PC-9 (cell line): ENCODE results near the gene CYBA.

Source experiments
- EZH2 ChIP-seq: fragments of 200-600 bp; sonication (generic); IDR thresholded peaks from 2 replicates; pipeline ENCODE4 v1.8.0; 2017; ENCODE audit warnings: antibody characterized with exemption, low read depth
- TF ChIP-seq, protein P1 (sequence below): fragments of 200-600 bp; sonication (generic); conservative IDR thresholded peaks from 2 replicates; pipeline ENCODE4 v1.6.1; 2017; ENCODE audit warnings: mixed run types, antibody characterized with exemption, mild to moderate bottlenecking, moderate library complexity

DNA sequence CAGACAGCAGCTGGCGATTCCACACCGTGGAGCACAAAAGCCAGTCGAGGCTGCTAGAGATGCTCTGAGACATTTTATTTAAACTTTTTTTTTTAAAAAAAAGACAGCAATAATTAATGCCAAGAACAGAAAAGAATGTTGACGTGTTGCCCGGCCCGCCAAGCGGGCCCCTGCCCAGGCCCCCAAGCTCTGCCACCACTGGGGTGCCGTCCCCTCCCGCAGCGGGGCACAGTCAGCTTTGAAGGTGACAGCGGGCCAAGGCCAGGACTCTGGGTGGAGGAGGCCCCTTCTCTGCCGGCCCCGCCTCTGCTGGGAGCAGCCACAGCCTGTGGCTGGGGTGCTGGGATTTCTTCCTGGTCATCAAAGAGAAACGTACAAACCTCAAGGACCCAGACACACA lies 45.6 kb upstream of the CYBA start:
- TF ChIP-seq, protein P1, sequence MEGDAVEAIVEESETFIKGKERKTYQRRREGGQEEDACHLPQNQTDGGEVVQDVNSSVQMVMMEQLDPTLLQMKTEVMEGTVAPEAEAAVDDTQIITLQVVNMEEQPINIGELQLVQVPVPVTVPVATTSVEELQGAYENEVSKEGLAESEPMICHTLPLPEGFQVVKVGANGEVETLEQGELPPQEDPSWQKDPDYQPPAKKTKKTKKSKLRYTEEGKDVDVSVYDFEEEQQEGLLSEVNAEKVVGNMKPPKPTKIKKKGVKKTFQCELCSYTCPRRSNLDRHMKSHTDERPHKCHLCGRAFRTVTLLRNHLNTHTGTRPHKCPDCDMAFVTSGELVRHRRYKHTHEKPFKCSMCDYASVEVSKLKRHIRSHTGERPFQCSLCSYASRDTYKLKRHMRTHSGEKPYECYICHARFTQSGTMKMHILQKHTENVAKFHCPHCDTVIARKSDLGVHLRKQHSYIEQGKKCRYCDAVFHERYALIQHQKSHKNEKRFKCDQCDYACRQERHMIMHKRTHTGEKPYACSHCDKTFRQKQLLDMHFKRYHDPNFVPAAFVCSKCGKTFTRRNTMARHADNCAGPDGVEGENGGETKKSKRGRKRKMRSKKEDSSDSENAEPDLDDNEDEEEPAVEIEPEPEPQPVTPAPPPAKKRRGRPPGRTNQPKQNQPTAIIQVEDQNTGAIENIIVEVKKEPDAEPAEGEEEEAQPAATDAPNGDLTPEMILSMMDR = no peak
- no peak for TF ChIP-seq EZH2
